DMS114 treated with DMSO at 0.1 percent for 48 hours (cell line): ENCODE measurements around the gene MORN3.
"Not testable (repeated sequence)": the region's sequence is repeated elsewhere in the genome, so short reads cannot be mapped to it uniquely, and the experiment has no call there.

Experiments
- DNase-seq: peaks from one replicate; lab custom pipeline; 2025; ENCODE audit not compliant: unreplicated experiment; lab: John Stamatoyannopoulos, UW

MORN3 gene, protein sequence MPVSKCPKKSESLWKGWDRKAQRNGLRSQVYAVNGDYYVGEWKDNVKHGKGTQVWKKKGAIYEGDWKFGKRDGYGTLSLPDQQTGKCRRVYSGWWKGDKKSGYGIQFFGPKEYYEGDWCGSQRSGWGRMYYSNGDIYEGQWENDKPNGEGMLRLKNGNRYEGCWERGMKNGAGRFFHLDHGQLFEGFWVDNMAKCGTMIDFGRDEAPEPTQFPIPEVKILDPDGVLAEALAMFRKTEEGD

GRCh38 chr12:121669521-121669900, at the start of gene MORN3:
Gene MORN3 (minus strand): TSS chr12:121669654. CDS start chr12:121669483, 171 bp downstream.
- DNase-seq = no peak

- DNase-seq = no peak
Observed at GRCh38 chr12:121718653-121719239, 49.3 kb upstream of the MORN3 start.

DNA sequence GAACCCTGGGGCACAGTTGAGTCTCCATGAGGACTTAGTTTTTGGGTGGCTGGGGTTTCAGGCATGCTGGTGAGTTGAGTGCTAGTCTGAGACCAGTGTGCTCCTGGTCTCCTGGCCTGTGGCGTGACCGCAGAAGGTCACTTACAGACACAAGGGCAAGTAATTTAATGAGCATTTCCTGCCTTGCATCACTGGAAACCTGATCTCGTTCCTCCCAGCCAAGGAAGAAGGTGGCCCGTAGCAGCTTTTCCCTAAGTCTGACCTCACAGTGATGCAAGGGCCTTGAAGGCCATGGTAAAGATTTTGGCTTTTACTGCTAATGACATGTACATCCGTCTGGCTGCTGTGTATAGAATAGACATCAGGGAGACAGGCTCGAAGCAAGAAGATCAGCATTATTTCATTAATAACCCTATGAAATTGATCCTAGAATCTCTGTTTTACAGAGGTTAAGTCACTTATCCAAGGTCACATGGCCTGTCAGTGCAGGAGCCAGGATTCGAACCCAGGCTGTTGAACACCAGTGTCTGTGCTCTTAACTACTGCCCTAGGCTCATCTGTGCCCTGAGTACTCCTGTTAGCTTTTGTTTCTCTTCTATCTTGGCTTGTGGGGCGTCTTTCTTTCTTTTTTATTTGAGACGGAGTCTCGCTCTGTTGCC, 47.7 kb upstream of the MORN3 start:
- DNase-seq = no peak

GRCh38 chr12:121715862-121716435, 46.5 kb upstream of the MORN3 start:
- no peak for DNase-seq

- DNase-seq = not testable (repeated sequence)
Observed at GRCh38 chr12:121715055-121715454, 45.6 kb upstream of the MORN3 start.

GRCh38 chr12:121713793-121714192, 44.3 kb upstream of the MORN3 start:
- DNase-seq = no peak

- no peak for DNase-seq
Observed at GRCh38 chr12:121713257-121713777, 43.9 kb upstream of the MORN3 start.

- peak; percentile 29 for DNase-seq
Observed at GRCh38 chr12:121712461-121713256, 43.2 kb upstream of the MORN3 start, which contains the start of gene TMEM120B. Gene TMEM120B (plus strand): TSS chr12:121712752. CDS start chr12:121712896, 144 bp downstream.

GRCh38 chr12:121712190-121712460, 42.7 kb upstream of the MORN3 start:
- no peak for DNase-seq

DNA sequence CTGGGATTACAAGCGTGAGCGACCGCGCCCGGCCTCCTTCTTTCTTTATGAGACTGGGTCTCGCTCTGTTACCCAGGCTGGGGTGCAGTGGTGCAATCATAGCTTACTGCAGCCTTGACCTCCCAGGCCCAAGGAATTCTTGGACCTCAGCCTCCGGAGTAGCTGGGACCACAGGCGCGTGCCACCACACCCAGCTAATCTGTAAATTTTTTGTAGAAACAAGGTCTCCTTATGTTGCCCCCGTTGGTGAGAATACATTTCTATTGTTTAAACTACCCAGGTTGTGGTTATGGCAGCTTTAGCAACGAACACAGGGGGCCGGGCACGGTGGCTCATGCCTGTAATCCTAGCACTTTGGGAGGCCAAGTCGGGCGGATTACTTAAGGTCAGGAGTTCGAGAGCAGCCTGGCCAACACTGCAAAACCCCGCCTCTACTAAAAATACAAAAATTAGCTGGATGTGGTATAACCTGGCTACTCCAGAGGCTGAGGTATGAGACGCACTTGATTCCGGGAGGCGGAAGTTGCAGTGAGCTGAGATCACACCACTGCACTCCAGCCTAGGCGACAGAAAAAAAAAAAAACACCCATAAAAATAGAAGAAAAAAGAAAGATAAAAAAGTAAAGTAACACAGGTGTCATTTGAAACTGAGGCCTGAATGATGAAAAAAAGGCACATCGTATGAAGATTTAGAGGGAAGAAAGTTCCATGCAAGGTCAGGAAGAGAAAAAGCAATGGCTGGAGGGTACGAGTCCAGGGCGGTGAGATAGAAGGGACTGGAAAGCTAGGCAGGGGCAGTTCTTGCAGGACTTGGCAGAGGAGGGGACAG, 42.1 kb upstream of the MORN3 start:
- no peak for DNase-seq

DNA sequence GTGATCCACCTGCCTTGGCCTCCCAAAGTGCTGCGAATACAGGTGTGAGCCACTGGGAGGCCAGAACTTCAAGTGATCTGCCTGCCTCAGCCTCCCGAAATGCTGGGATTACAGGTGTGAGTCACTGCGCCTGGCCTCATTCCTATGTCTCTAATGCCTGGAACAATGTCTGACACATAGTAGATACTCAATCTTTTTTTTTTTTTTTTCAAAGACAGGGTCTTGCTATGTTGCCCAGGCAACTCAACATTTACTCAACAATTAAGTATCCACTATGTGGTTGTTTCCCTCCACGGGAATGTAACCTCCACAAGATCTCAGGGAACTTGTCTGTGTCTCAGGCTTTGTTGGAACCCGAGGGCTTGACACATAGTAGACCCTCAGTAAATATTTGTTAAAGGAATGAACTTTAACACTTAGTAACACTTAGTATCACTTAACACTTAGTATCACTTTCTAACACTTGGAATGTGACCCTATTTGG, 40.1 kb upstream of the MORN3 start:
- DNase-seq = no peak

- DNase-seq = not testable (repeated sequence)
Observed at GRCh38 chr12:121709064-121709424, 39.6 kb upstream of the MORN3 start.

DNA sequence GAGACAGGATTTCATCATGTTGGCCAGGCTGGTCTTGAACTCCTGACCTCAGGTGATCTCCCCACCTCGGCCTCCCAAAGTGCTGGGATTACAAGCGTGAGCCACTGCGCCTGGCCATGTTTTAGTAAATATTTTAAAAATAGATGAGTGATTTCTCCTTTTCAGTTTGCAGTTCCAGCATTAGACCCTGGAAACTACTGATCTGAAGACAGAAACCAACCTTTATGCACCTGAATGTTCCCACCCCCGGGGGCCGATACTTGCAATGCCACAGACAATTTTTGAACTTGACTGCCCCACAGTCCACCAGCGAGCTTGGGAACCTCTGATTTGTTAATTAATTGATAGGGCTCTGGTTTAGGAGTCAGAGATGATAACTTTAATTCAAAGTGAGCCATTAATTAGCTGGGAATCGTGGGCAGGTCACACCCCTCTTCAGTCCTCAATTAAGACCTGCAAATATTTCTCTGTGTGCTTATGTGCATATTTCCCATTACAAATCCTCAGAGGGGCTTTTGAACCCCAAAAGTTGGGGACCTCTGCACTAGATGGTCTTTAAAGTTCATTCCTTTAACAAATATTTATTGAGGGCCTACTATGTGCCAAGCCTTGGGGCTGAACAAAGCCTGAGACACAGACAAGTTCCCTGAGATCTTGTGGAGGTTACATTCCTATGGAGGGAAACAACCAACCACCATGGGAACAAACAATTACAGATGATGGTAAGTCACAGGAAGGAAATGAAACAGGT, 39.0 kb upstream of the MORN3 start:
- no peak for DNase-seq

GRCh38 chr12:121705514-121705913, 36.1 kb upstream of the MORN3 start:
- DNase-seq = no peak

- DNase-seq = no peak
Observed at GRCh38 chr12:121702944-121703343, 33.5 kb upstream of the MORN3 start.

- DNase-seq = no peak
Observed at GRCh38 chr12:121701667-121702277, 32.3 kb upstream of the MORN3 start.

DNA sequence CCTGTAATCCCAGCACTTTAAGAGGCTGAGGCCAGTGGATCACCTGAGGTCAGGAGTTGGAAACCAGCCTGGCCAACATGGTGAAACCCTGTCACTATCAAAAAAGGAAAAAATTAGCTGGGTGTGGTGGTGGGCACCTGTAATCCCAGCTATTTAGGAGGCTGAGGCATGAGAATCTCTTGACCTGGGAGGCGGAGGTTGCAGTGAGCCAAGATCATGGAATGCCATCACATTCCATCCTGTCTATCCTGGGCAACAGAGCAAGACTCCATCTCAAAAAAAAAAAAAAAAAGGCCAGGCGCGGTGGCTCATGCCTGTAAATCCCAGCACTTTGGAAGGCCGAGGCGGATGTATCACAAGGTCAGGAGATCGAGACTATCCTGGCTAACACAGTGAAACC, 28.4 kb upstream of the MORN3 start:
- DNase-seq = not testable (repeated sequence)

DNA sequence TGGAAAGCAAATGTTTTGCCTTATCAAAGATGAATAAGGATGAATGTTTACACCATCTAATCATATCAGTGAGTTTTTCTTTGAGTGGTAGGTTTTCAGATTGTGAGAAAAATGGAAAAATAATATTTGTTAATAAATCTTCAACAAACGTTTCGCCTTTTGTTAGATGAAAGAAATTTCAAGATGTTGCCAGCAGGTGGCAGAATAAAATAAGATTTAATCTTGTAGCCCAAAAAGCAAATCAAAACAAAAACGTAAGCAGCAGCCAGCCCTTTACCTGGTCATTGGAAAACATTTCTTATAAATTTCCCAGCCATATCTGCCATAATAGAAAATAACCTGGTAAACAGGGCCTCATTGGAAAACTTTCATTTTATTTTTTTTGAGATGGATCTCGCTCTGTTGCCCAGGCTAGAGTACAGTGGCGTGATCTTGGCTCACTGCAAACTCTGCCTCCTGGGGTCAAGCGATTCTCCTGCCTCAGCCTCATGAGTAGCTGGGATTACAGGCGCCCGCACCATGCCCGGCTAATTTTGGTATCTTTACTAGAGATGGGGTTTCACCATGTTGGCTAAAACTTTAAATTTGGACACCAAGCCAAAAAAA, 27.7 kb upstream of the MORN3 start:
- DNase-seq = peak; percentile 54
